A204.1 (cell line): ENCODE data around the gene KDM5C.
"Not testable (repeated sequence)": the region's sequence is repeated elsewhere in the genome, so short reads cannot be mapped to it uniquely, and the experiment has no call there.

ENCODE experiments used
- FAIRE-seq: peaks from 2 replicates; lab custom pipeline; 2012; peaks lifted over from hg19 to GRCh38; lab: Jason Lieb, UNC

Gene KDM5C

GRCh38 chrX:53190363-53190960, 34.5 kb downstream of the KDM5C start:
- no peak for FAIRE-seq

DNA sequence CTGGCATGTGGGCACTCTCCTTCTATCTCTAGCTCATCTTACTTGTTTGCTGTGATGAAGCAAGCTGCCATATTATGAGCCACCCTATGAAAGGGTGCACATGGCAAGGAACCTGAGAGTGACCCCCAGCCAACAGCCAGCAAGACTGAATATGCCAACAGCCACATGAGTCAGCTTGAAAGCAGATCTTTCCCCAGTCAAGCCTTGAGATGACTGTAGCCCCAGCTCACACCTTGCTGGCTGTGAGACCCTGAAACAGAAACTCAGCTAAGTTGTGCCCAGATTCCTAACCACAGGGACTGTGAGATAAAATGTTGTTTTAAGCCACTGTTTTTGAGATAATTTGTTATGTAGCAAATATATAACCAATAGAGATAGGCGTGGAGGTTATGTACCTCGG, 36.2 kb downstream of the KDM5C start:
- FAIRE-seq: no peak

DNA sequence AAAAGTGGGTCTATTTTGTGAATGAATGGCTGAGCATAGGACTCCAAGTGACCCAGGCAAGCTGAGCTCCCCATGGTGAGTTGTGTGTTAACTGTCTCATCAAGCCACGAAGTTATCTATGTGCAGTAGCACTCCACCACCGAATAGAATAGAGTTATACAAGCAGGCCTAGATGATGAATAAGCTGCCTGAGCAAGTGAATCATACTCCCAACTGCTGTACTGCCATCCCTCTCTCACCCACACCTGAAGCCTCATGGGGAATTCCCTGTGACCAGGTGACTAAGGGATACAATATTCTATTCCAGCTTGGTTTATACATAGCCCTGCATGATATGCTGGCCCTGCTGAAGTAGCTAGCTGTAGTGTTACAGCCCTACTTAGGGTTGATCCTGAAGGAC, 38.7 kb downstream of the KDM5C start:
- FAIRE-seq: no peak

DNA sequence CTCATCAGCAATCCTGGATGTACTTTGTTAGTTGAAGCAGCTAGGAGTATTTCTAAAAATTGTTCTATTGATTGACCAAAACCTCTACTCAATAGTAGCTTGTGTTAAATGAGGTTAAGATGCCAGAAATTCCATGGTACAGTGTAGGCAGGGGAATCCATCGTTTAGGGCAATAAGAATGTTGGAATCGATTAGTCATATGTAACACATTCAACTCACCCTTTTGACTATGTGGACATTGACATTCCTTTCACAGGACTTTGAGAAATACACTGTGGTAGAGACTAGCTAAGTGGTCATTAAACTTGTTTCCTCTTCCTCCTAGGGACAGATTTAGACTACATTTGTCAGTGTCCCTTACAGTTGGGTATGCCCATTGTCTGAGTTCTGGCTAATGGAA, 40.2 kb downstream of the KDM5C start:
- FAIRE-seq: no peak

DNA sequence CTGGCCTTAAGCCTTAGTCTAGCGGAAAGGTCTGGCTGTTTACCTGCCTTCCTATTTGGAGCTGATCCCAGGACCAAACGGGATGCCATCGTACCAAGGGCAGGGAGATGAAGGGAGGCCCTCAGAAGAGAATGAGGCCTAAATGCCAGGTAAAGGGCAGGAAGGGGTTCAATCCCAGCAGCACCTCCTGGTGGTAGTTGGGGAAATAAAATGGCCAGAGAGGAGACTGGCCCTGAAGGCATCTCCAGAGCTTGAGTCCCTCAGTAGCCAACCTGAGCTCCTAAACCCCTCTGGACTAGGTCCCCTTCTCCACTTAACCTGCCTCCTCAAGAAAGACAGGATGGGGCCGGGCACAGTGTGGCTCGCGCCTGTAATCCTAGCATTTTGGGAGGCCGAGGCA, 53.7 kb downstream of the KDM5C start:
- no peak for FAIRE-seq

DNA sequence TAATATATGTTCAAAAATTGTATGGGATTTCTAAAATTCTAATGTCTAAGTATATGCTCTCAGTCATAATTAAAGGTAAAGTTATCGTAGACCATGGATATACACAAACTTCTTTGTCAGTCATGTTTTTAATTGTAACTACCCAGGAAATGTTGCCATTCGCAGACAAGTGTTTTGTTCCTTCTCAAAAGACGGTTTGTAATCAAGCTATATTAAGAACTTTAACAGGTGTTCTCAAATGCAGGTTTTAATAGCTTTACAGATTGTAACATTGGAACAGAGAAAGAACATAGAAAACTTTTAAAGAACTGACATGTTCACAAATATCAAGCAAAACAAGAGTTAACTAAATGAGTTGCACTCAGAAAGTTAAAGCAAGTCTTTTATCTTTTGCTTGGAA, 58.9 kb downstream of the KDM5C start:
- no peak for FAIRE-seq

- not testable (repeated sequence) for FAIRE-seq
Measured at GRCh38 chrX:53164566-53164965, 60.4 kb downstream of the KDM5C start.

- FAIRE-seq: no peak
Measured at GRCh38 chrX:53163436-53163835, 61.6 kb downstream of the KDM5C start.

DNA sequence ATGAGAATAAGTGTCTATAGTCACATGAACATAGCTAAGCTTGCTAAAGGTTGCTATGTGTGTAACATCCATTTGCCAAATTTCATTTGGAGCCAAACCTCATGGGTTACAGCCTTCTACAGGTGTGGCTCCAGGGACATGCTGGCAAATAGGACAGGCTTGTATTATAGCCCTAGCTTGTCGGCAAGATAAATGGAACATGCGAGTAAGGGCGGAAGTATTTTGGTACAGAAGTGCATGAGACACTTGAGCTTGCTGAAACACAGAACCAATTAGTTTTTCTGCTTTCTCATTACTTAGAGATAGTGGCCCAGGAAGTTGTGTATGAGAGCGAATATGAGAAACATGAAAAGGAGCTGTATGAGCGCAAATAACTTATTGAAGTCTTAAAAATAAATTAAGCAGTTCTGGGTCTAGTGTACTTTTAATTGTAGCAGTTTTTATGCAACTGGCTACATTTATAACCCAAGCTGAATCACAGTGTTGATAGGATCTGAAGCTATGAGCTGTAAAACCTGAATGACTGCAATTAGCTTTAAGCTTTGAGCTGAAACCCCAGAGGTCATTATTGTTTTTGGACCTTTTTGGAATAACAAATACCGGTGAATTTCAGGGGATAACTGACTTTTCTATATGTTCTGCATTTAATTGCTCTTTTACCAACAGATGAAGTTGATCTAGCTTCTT, 64.6 kb downstream of the KDM5C start:
- FAIRE-seq: no peak

- no peak for FAIRE-seq
Measured at GRCh38 chrX:53159184-53159583, 65.8 kb downstream of the KDM5C start.

- FAIRE-seq: no peak
Measured at GRCh38 chrX:53156207-53156596, 68.8 kb downstream of the KDM5C start.

DNA sequence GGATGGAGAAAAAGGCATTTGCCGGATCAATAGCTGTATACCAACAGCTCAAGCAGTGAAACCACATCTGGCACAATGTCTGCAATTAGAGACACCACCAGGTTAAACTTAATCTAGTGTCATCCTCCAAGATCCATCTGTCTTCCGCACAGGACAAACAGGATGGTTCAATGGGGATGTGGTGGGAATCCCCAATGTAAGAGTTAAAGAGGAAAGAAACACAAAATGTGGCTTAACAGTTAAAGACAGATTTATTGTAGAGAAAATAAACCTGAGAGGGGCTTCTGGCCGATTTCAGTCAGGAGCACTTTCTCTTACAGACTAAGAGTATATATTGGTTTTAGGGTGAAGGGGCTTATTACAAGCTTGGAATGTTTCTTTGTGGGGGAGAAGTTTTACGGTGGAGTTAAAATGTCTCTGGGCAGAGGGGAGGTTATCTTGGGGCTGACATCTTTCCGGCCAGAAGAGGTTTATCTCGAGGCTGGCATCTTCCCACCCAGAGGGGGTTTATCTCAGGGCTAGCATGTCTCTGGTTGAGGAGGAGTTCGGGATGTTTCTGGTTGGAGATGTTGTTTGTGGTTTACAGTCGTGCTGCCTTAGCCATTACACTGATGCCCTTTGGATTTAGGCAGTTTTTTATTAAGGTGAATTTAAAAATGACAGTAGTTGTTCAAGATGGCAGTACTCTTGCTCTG, 69.3 kb downstream of the KDM5C start:
- no peak for FAIRE-seq

GRCh38 chrX:53153581-53153980, 71.4 kb downstream of the KDM5C start:
- no peak for FAIRE-seq
